ENCODE measurements around the gene HTRA1.

- no peak for TF ChIP-seq TAF1 (IDR thresholded peaks at IDR 0.05; ENCODE audit: low read depth)
- TF ChIP-seq, protein P1, sequence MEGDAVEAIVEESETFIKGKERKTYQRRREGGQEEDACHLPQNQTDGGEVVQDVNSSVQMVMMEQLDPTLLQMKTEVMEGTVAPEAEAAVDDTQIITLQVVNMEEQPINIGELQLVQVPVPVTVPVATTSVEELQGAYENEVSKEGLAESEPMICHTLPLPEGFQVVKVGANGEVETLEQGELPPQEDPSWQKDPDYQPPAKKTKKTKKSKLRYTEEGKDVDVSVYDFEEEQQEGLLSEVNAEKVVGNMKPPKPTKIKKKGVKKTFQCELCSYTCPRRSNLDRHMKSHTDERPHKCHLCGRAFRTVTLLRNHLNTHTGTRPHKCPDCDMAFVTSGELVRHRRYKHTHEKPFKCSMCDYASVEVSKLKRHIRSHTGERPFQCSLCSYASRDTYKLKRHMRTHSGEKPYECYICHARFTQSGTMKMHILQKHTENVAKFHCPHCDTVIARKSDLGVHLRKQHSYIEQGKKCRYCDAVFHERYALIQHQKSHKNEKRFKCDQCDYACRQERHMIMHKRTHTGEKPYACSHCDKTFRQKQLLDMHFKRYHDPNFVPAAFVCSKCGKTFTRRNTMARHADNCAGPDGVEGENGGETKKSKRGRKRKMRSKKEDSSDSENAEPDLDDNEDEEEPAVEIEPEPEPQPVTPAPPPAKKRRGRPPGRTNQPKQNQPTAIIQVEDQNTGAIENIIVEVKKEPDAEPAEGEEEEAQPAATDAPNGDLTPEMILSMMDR (IDR thresholded peaks at IDR 0.05; ENCODE audit: poor library complexity, severe bottlenecking), result no peak
- TF ChIP-seq EZH2 (IDR thresholded peaks at IDR 0.05; ENCODE audit: borderline replicate concordance, insufficient read depth, low read length, poor library complexity, severe bottlenecking), result no peak
- TF ChIP-seq REST (IDR thresholded peaks at IDR 0.05; ENCODE audit: borderline replicate concordance), result no peak
- TF ChIP-seq EP300 (conservative IDR thresholded peaks at IDR 0.05; ENCODE audit: poor library complexity, severe bottlenecking), result no peak
- no peak for TF ChIP-seq POLR2AphosphoS5 (IDR thresholded peaks at IDR 0.05)
Measured at GRCh38 chr10:122471531-122472177, 10.3 kb downstream of the HTRA1 start.
